HT1080 (cell line): Measurements from ENCODE around the gene C21orf91. TPM values are rescaled to one million over a fixed set of nuclear protein-coding genes. Genes with fewer than 3 reads are reported as not detected.

ENCODE experiments used
- total RNA-seq: library from RNA; depleted of rRNA; stranded (reverse); fragments of >200 nt; shearing (Covaris generic); gene quantifications from 2 replicates; pipeline ENCODE4 v1.2.3, GENCODE V29; 2014; rRNA removed

C21orf91 gene
- total RNA-seq, 1 experiment from 2014 or later: 7.0 TPM

Other genes with a start within 250 kb of the C21orf91 start
- gene BTG3, start 206.5 kb downstream of the C21orf91 start, total RNA-seq: 30.0 and 32.3 TPM in 2 replicates